ENCODE results near the gene ISCU.
"Not testable (repeated sequence)": the region's sequence is repeated elsewhere in the genome, so short reads cannot be mapped to it uniquely, and the experiment has no call there.

The ISCU gene

GRCh38 chr12:108547686-108548085, 14.7 kb upstream of the ISCU start:
- peak; percentile 45 to 64 (median 61) for DNase-seq

- DNase-seq = no peak
These were observed 13.4 kb upstream of the ISCU start for GRCh38 chr12:108548954-108549521.

- DNase-seq = no peak
These were observed 10.9 kb upstream of the ISCU start for GRCh38 chr12:108551535-108551934.

DNA sequence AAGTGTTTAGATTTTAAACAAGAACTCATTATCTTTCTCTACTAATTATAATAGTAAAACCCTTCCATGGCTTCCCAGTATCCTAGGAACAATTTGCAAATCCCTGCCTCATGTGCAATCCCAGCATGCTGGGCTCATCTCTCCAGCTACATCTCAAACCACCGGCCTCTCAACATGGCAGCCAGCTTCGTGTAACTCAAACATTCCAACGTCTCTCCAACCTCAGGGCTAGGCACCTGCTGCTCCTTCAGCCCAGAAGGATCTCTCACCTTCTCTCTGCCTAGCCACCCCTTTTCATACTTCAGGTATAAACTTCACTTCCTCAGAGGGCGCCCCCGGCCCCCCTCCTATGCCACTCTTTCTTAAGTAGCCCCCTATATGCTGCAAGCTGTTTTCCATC, 8.6 kb upstream of the ISCU start:
- DNase-seq = no peak

- not testable (repeated sequence) for DNase-seq
These were observed 7.0 kb upstream of the ISCU start for GRCh38 chr12:108555383-108555782.

DNA sequence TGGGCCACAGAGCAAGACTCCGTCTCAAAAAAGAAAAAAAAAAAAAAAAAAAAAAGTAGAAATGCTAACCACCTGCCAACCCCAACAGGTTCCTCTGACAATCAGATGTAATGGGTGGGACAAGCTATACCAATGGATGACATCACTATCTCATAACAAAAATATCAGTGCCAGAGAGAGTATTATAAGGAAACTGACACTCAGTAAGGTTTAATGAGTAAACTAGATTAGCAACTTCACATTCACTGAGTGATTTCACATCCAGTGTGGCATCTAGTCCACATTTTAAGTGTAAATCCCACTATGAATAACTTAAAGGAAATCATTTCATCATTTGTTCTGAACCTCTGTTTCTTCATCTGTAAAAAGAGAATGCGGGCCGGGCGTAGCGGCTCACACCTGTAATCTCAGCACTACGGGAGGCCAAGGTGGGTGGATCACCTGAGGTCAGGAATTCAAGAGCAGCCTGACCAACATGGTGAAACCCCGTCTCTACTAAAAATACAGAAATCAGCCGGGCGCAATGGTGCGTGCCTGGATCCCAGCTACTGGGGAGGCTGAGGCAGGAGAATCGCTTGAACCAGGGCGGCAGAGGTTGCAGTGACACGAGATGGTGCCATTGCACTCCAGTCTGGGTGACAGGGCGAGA, 3.3 kb upstream of the ISCU start:
- DNase-seq = no peak

DNA sequence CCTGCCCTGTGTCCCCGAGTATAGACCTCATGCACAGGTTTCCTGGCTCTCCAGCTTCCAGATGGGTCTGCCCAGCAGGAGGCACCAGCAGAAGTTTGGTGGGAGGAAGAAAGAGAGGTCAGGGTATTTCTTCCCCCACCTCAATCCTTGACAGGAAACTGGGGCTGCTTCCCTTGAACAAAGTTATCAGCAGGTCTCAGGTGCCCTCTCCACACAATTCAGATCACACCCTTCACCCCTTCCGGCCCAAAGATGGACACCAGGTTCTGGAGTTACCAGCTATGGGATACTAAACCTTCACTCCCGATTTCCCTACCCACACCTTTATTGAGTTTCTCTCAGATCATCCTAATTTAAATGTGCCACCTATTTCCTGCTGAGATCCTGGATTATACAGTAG, 2.6 kb upstream of the ISCU start:
- no peak for DNase-seq

DNA sequence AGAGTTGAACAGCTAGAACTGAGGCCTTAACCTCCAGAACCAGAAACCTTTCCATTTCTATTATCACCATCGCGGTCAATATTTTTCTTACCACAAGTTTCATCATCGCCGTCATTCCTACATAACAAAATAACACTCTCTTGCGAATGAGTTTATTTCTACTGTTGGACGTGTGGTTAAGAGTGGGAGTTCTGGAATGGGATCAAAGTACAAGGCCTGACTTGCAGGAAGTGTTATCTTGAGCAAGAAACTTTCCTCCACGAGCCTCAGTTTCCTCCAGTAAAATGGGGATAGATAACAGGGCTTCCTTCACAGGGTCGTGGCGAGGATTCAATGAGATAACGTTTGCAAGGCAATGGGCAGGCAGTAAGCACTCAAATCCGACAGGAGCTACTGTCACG, 2.1 kb upstream of the ISCU start:
- peak; percentile 20 to 54 (median 38) for DNase-seq

DNA sequence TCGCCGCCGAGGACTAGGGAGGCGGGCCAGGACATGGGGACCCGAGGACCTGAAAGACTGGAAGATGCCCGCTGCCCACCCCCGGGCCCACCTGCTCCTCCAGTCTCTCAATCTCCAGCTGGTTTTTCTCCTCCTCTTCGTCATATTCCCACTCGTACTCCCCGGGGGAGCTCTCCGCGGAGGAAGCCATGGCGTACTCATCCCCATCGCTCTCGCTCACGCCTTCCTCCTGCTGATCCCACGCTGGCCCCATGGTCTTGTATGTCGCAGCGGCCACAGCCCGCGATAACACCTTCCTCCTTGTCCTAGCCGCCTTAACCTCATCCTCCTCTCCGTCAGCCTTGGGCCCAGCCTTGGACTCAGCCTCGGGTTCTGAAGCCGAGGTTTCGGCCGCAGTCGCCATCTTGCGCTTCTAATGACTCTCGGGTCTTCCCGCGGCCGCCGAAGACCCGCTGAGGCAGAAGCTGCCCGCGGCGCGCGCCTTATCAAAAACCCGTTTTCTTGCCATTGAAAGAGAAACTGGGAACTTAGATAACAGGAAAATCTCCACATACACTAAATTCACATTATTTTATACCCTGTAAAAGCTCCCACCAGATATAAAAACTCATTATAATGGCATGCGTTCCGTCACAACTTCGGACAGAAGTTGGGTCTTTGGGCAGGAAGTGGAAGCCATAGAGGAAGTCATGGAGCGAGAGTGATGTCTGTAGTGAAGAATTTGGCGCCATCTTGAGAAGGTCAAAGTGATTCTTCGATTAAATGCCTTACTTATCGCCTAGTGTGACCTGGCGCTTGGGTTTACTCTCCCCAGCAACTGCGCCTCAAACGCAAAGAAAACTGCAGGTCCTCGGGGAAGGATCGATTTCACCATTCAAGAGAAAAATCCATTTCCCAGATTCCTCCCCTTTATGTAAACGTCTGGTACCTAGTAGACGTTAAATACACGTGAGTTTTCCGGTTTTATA, 1.4 kb upstream of the ISCU start, which contains the start of gene SART3:
SART3 (minus strand) TSS at position 422 of the 968 bp plus-strand sequence; CDS start at position 403, 19 bp downstream.
- peak; percentile 92 to 93 (median 93) for DNase-seq

GRCh38 chr12:108561852-108562347, 496 bp upstream of the ISCU start:
- peak in 1 of 3 donors; percentile 19 for DNase-seq

GRCh38 chr12:108563136-108563803, 874 bp downstream of the ISCU start:
- DNase-seq = peak; percentile 91 to 94 (median 92)

- DNase-seq = no peak
These were observed 1.4 kb downstream of the ISCU start for GRCh38 chr12:108563804-108564151.

- no peak for DNase-seq
These were observed 2.3 kb downstream of the ISCU start for GRCh38 chr12:108564724-108565123.

- peak in 1 of 3 donors; percentile 31 for DNase-seq
These were observed 2.8 kb downstream of the ISCU start for GRCh38 chr12:108565146-108565545.

GRCh38 chr12:108565976-108566375, 3.6 kb downstream of the ISCU start:
- peak; percentile 48 to 62 (median 50) for DNase-seq

- no peak for DNase-seq
These were observed 4.1 kb downstream of the ISCU start for GRCh38 chr12:108566452-108566851.

- peak; percentile 78 to 86 (median 86) for DNase-seq
These were observed 5.3 kb downstream of the ISCU start for GRCh38 chr12:108567406-108568337.

DNA sequence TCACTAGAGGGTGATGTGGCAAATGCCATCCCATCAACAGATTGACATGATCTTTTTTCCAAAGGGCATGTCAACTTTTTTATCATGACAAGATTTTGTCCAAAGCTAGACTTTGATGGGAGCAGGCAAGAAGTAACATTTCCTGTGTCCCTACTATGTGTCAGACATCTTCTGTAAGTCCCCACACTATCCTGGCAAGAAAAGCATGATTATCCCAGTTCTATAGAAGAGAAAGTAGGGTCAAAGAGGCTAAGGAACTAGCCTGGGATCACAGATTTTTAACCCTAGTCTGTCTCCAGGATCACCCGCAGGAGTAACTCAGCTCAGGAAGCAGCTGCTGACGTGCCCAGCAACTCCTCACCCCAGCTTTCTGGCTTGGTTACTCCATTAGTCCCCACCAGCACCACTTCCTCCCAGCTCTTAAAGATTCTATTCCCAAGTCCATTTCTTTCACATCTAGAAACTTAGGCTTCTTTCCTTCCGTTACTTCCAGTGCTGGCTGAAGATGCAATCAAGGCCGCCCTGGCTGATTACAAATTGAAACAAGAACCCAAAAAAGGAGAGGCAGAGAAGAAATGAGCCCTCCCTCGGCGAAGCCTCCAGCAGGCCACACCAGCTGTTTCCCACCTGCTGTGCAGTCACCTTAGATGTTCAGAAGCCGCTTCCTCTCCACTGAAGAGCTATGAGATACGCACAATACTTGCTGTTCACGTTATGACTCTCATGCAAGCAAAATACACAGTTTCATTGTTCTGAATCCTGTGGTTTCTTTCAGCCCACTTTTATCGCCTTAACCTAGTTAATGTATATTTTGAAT, 6.2 kb downstream of the ISCU start:
- no peak for DNase-seq

- DNase-seq = peak; percentile 50 to 57 (median 53)
These were observed 8.6 kb downstream of the ISCU start for GRCh38 chr12:108570743-108571608.
